HG03066 (cell line): ENCODE measurements around the gene MPV17L2.

Source experiments
- ATAC-seq: cut with Tn5 transposase; IDR thresholded peaks from one replicate; pipeline ENCODE4 v1.9.1; 2021; ENCODE audit warnings: low read depth; ENCODE audit not compliant: unreplicated experiment

The MPV17L2 gene

GRCh38 chr19:18211683-18212082, 18.7 kb downstream of the MPV17L2 start:
- no peak for ATAC-seq

- ATAC-seq = no peak
Measured at GRCh38 chr19:18214779-18215433, 21.9 kb downstream of the MPV17L2 start.

GRCh38 chr19:18216789-18217188, 23.8 kb downstream of the MPV17L2 start:
- ATAC-seq = no peak

- ATAC-seq = no peak
Measured at GRCh38 chr19:18218159-18218558, 25.1 kb downstream of the MPV17L2 start.

GRCh38 chr19:18218600-18218999, 25.6 kb downstream of the MPV17L2 start:
- no peak for ATAC-seq

GRCh38 chr19:18219911-18220631, 27.1 kb downstream of the MPV17L2 start:
- no peak for ATAC-seq

GRCh38 chr19:18220632-18221275, 27.7 kb downstream of the MPV17L2 start:
- ATAC-seq = no peak

GRCh38 chr19:18221815-18222725, 29.1 kb downstream of the MPV17L2 start:
- no peak for ATAC-seq

GRCh38 chr19:18223860-18224524, 31.0 kb downstream of the MPV17L2 start:
- ATAC-seq = peak; percentile 8

- ATAC-seq = peak; percentile 88
Measured at GRCh38 chr19:18224525-18225354, 31.7 kb downstream of the MPV17L2 start.

- no peak for ATAC-seq
Measured at GRCh38 chr19:18225355-18225701, 32.3 kb downstream of the MPV17L2 start.

- ATAC-seq = no peak
Measured at GRCh38 chr19:18225702-18226468, 32.9 kb downstream of the MPV17L2 start, which contains the start of gene PDE4C. Gene PDE4C (minus strand): TSS chr19:18226438. CDS start chr19:18226415, 23 bp downstream.

- ATAC-seq = no peak
Measured at GRCh38 chr19:18226956-18227780, 34.1 kb downstream of the MPV17L2 start.

GRCh38 chr19:18227781-18228271, 34.8 kb downstream of the MPV17L2 start:
- ATAC-seq = no peak

- ATAC-seq = no peak
Measured at GRCh38 chr19:18229474-18229873, 36.5 kb downstream of the MPV17L2 start.

GRCh38 chr19:18229915-18230314, 36.9 kb downstream of the MPV17L2 start:
- no peak for ATAC-seq

- ATAC-seq = no peak
Measured at GRCh38 chr19:18230941-18231734, 38.1 kb downstream of the MPV17L2 start.
